GM23338 (cell line): ENCODE measurements around the gene NEK2. TPM values are rescaled to one million over a fixed set of nuclear protein-coding genes. Genes with fewer than 3 reads are reported as not detected.

Experiments used
- ATAC-seq: fragments of 200-7000 bp; cut with Tn5 transposase; 3 replicates; pipeline ENCODE4 v1.9.1; 2020
- DNase-seq: peaks from one replicate; pipeline ENCODE4 v3.0.0-alpha.2; 2015; ENCODE audit warnings: low spot score
- H2AFZ ChIP-seq: fragments of 200-600 bp; sonication (generic); 2 replicates; pipeline ENCODE4 v1.8.0; 2016; ENCODE audit warnings: antibody characterized with exemption, mild to moderate bottlenecking, moderate library complexity
- H3F3A ChIP-seq: fragments of 200-600 bp; sonication (generic); replicated peaks from 2 replicates; pipeline ENCODE4 v1.8.0; 2017; ENCODE audit warnings: antibody characterized with exemption, mixed run types, low read depth
- H3K27ac ChIP-seq: fragments of 200-600 bp; sonication (generic); 2 replicates; pipeline ENCODE4 v1.6.1; 2016; ENCODE audit warnings: low read depth
- H3K27me3 ChIP-seq: fragments of 200-600 bp; sonication (generic); 2 replicates; pipeline ENCODE4 v1.8.0; 2016; ENCODE audit warnings: mild to moderate bottlenecking, mixed run types, moderate library complexity; ENCODE audit not compliant: insufficient read depth
- H3K36me3 ChIP-seq: fragments of 200-600 bp; sonication (generic); 2 replicates; pipeline ENCODE4 v1.8.0; 2016; ENCODE audit warnings: mild to moderate bottlenecking; ENCODE audit not compliant: insufficient read depth
- H3K4me1 ChIP-seq: fragments of 200-600 bp; sonication (generic); 2 replicates; pipeline ENCODE4 v1.8.0; 2016; ENCODE audit warnings: mild to moderate bottlenecking, moderate library complexity; ENCODE audit not compliant: insufficient read depth
- H3K4me2 ChIP-seq: fragments of 200-600 bp; sonication (generic); 2 replicates; pipeline ENCODE4 v1.7.1; 2017; ENCODE audit warnings: mixed run types
- H3K4me3 ChIP-seq: fragments of 200-600 bp; sonication (generic); 2 replicates; pipeline ENCODE4 v1.6.1; 2016; ENCODE audit warnings: mixed run types
- H3K79me2 ChIP-seq: fragments of 200-600 bp; sonication (generic); replicated peaks from 2 replicates; pipeline ENCODE4 v1.8.0; 2017; ENCODE audit warnings: mild to moderate bottlenecking; ENCODE audit not compliant: insufficient read depth
- H3K9me2 ChIP-seq: fragments of 200-600 bp; sonication (generic); 2 replicates; pipeline ENCODE4 v1.8.0; 2017; ENCODE audit not compliant: insufficient read depth
- H4K20me1 ChIP-seq: fragments of 200-600 bp; sonication (generic); replicated peaks from 2 replicates; pipeline ENCODE4 v1.8.0; 2017; ENCODE audit warnings: mild to moderate bottlenecking; ENCODE audit not compliant: insufficient read depth
- H3K27ac Mint-ChIP-seq: 2 replicates; pipeline ENCODE4 v1.8.0; 2020; ENCODE audit warnings: inconsistent platforms, mild to moderate bottlenecking, moderate library complexity, mixed read lengths
- H3K27me3 Mint-ChIP-seq: 3 replicates; pipeline ENCODE4 v1.8.0; 2022; ENCODE audit warnings: low read depth, mild to moderate bottlenecking, moderate library complexity, mixed read lengths, inconsistent platforms; ENCODE audit not compliant: insufficient read depth, poor library complexity
- H3K36me3 Mint-ChIP-seq: 3 replicates; pipeline ENCODE4 v1.8.0; 2021; ENCODE audit warnings: low read depth, mild to moderate bottlenecking, inconsistent platforms, moderate library complexity, mixed read lengths
- H3K4me1 Mint-ChIP-seq: 3 replicates; pipeline ENCODE4 v1.8.0; 2020; ENCODE audit warnings: mild to moderate bottlenecking, inconsistent platforms, mixed read lengths
- H3K4me3 Mint-ChIP-seq: 3 replicates; pipeline ENCODE4 v1.8.0; 2021; ENCODE audit warnings: moderate library complexity, mild to moderate bottlenecking, inconsistent platforms, mixed read lengths
- H3K9me3 Mint-ChIP-seq: 3 replicates; pipeline ENCODE4 v1.8.0; 2020; ENCODE audit warnings: moderate library complexity, mild to moderate bottlenecking, inconsistent platforms, mixed read lengths
- EZH2phosphoT487 ChIP-seq: fragments of 200-600 bp; sonication (generic); IDR thresholded peaks from one replicate; pipeline ENCODE4 v1.8.1; 2018; ENCODE audit warnings: antibody characterized with exemption; ENCODE audit not compliant: unreplicated experiment
- JUNB ChIP-seq: IDR thresholded peaks from one replicate; pipeline ENCODE4 v1.6.1; 2016; ENCODE audit warnings: antibody characterized with exemption; ENCODE audit not compliant: unreplicated experiment
- POLR2AphosphoS5 ChIP-seq: IDR thresholded peaks from 2 replicates; pipeline ENCODE4 v1.6.1; 2016; ENCODE audit warnings: antibody characterized with exemption, low read depth
- ZNF114 ChIP-seq: fragments of 250-450 bp; sonication (Bioruptor Pico); IDR thresholded peaks from 2 replicates; pipeline ENCODE4 v1.5.0; 2020; ENCODE audit warnings: mild to moderate bottlenecking, moderate library complexity
- polyA plus RNA-seq: library from polyadenylated mRNA; unstranded; fragments of >200 nt; fragmentation: Nextera tagmentation; extraction: Ambion mirVana; gene quantifications from 2 replicates; pipeline ENCODE4 v1.2.1, GENCODE V29; 2016
- total RNA-seq: library from RNA; depleted of rRNA; stranded (reverse); fragments of >200 nt; shearing (Covaris generic); gene quantifications from 2 replicates; pipeline ENCODE4 v1.2.3, GENCODE V29; 2014
- TF ChIP-seq, protein P1 (sequence below): fragments of 250-450 bp; sonication (Bioruptor Pico); IDR thresholded peaks from 2 replicates; pipeline ENCODE4 v1.5.0; 2020; ENCODE audit warnings: mild to moderate bottlenecking, moderate library complexity
- TF ChIP-seq, protein P2 (sequence below), 2 experiments: fragments of 200-600 bp in 1 of 2; sonication (generic) in 1 of 2; conservative IDR thresholded peaks; 2 replicates each; pipeline versions ENCODE4 v1.5.1 to v1.6.1; 2016 to 2017; ENCODE audit warnings: antibody characterized with exemption in 2 of 2, low read depth in 2 of 2, mild to moderate bottlenecking in 2 of 2, moderate library complexity in 1 of 2
- TF ChIP-seq, protein P3 (sequence below): IDR thresholded peaks from 2 replicates; pipeline ENCODE4 v1.6.1; 2016; ENCODE audit warnings: antibody characterized with exemption

NEK2 gene
- total and polyA plus RNA-seq, 2 experiments from 2014 or later, result 17.0 to 24.9 TPM

DNA sequence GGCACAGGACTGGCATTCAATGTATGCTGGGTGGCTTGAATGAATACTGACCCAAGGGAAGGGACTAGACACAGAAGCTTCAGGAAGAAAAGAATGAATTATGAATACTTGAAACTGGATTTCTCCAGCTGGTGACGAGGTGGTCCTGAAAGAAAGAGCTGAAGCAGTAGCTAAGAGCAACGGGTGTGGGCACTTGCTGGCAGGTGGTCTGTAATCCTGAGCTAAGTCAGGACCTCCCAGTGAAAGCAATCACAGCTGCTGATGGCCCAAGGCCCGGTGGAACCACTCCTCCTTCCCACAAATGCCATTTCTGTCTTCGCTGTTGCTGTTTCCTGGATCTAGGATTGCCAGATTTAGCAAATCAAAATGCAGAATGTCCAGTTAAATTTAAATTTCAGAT is 47.0 kb downstream of the NEK2 start (continued):
- TF ChIP-seq, protein P1, sequence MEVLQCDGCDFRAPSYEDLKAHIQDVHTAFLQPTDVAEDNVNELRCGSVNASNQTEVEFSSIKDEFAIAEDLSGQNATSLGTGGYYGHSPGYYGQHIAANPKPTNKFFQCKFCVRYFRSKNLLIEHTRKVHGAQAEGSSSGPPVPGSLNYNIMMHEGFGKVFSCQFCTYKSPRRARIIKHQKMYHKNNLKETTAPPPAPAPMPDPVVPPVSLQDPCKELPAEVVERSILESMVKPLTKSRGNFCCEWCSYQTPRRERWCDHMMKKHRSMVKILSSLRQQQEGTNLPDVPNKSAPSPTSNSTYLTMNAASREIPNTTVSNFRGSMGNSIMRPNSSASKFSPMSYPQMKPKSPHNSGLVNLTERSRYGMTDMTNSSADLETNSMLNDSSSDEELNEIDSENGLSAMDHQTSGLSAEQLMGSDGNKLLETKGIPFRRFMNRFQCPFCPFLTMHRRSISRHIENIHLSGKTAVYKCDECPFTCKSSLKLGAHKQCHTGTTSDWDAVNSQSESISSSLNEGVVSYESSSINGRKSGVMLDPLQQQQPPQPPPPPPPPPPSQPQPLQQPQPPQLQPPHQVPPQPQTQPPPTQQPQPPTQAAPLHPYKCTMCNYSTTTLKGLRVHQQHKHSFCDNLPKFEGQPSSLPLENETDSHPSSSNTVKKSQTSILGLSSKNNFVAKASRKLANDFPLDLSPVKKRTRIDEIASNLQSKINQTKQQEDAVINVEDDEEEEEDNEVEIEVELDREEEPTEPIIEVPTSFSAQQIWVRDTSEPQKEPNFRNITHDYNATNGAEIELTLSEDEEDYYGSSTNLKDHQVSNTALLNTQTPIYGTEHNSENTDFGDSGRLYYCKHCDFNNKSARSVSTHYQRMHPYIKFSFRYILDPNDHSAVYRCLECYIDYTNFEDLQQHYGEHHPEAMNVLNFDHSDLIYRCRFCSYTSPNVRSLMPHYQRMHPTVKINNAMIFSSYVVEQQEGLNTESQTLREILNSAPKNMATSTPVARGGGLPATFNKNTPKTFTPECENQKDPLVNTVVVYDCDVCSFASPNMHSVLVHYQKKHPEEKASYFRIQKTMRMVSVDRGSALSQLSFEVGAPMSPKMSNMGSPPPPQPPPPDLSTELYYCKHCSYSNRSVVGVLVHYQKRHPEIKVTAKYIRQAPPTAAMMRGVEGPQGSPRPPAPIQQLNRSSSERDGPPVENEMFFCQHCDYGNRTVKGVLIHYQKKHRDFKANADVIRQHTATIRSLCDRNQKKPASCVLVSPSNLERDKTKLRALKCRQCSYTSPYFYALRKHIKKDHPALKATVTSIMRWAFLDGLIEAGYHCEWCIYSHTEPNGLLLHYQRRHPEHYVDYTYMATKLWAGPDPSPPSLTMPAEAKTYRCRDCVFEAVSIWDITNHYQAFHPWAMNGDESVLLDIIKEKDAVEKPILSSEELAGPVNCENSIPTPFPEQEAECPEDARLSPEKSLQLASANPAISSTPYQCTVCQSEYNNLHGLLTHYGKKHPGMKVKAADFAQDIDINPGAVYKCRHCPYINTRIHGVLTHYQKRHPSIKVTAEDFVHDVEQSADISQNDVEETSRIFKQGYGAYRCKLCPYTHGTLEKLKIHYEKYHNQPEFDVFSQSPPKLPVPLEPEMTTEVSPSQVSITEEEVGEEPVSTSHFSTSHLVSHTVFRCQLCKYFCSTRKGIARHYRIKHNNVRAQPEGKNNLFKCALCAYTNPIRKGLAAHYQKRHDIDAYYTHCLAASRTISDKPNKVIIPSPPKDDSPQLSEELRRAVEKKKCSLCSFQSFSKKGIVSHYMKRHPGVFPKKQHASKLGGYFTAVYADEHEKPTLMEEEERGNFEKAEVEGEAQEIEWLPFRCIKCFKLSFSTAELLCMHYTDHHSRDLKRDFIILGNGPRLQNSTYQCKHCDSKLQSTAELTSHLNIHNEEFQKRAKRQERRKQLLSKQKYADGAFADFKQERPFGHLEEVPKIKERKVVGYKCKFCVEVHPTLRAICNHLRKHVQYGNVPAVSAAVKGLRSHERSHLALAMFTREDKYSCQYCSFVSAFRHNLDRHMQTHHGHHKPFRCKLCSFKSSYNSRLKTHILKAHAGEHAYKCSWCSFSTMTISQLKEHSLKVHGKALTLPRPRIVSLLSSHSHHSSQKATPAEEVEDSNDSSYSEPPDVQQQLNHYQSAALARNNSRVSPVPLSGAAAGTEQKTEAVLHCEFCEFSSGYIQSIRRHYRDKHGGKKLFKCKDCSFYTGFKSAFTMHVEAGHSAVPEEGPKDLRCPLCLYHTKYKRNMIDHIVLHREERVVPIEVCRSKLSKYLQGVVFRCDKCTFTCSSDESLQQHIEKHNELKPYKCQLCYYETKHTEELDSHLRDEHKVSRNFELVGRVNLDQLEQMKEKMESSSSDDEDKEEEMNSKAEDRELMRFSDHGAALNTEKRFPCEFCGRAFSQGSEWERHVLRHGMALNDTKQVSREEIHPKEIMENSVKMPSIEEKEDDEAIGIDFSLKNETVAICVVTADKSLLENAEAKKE, result no peak
- TF ChIP-seq EZH2phosphoT487 (no peak), POLR2AphosphoS5 (no peak)
- TF ChIP-seq, protein P2, sequence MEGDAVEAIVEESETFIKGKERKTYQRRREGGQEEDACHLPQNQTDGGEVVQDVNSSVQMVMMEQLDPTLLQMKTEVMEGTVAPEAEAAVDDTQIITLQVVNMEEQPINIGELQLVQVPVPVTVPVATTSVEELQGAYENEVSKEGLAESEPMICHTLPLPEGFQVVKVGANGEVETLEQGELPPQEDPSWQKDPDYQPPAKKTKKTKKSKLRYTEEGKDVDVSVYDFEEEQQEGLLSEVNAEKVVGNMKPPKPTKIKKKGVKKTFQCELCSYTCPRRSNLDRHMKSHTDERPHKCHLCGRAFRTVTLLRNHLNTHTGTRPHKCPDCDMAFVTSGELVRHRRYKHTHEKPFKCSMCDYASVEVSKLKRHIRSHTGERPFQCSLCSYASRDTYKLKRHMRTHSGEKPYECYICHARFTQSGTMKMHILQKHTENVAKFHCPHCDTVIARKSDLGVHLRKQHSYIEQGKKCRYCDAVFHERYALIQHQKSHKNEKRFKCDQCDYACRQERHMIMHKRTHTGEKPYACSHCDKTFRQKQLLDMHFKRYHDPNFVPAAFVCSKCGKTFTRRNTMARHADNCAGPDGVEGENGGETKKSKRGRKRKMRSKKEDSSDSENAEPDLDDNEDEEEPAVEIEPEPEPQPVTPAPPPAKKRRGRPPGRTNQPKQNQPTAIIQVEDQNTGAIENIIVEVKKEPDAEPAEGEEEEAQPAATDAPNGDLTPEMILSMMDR (conservative IDR thresholded peaks at IDR 0.05; ENCODE audit: low read depth in 2 of 2), result no peak

DNA sequence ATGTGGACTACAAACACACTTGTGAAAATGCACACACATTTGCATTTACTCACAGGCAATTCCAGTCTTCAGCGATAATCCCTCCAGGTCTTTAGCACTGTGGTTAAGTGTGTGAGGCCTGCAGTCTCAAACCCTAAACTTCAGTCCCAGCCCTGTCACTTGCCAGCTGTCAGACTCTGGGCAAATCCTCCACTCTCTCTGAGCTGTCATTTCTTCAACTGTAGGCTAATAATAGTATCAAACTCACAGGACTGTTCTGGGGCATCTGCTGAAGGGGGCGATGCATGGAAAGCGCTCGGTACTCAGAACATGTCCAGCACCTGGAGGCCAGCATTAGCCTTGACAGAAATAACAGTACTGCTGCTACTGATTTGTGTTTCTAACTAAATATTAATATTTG is 48.2 kb downstream of the NEK2 start:
- ATAC-seq, result no peak
- peaks cover 3% of the 10 kb centered on the region for H3K27me3 Mint-ChIP-seq
- H2AFZ ChIP-seq, result no peak overlapping the region

More for the DNA sequence above, 48.2 kb downstream of the NEK2 start:
- H3K9me2 ChIP-seq, result no peaks in the 10 kb centered on the region; the same call in 1 of the 2 replicates
- H3K4me1 ChIP-seq, result no peaks in the 10 kb centered on the region; the same call in 1 of the 2 replicates
- H3F3A ChIP-seq, result no peaks in the 10 kb centered on the region
- Mint-ChIP-seq H3K9me3 (no peaks in the 10 kb centered on the region), H3K36me3 (no peaks in the 10 kb centered on the region), H3K27ac (no peak overlapping the region; the same call in 1 of the 2 replicates), H3K4me3 (no peak overlapping the region), H3K4me1 (peaks cover 8% of the 10 kb centered on the region)
- H3K27me3 ChIP-seq, result no peaks in the 10 kb centered on the region
- TF ChIP-seq, protein P3, sequence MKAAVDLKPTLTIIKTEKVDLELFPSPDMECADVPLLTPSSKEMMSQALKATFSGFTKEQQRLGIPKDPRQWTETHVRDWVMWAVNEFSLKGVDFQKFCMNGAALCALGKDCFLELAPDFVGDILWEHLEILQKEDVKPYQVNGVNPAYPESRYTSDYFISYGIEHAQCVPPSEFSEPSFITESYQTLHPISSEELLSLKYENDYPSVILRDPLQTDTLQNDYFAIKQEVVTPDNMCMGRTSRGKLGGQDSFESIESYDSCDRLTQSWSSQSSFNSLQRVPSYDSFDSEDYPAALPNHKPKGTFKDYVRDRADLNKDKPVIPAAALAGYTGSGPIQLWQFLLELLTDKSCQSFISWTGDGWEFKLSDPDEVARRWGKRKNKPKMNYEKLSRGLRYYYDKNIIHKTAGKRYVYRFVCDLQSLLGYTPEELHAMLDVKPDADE, result no peak
- no peak for TF ChIP-seq ZNF114 (CRISPR knock-in tag)
- TF ChIP-seq JUNB, result no peak
- TF ChIP-seq, protein P1, result no peak
- H3K27ac ChIP-seq, result no peak overlapping the region
- no peak overlapping the region for H3K4me2 ChIP-seq
- no peak overlapping the region for H3K4me3 ChIP-seq
- no peaks in the 10 kb centered on the region for H4K20me1 ChIP-seq
- no peaks in the 10 kb centered on the region for H3K79me2 ChIP-seq
- no peak for DNase-seq
- no peaks in the 10 kb centered on the region for H3K36me3 ChIP-seq
